ENCODE results near the gene CCDC90B.
"Not testable (repeated sequence)": the region's sequence is repeated elsewhere in the genome, so short reads cannot be mapped to it uniquely, and the experiment has no call there.

The CCDC90B gene

GRCh38 chr11:83285151-83285770 lies 906 bp downstream of the CCDC90B start:
- DNase-seq: no peak

GRCh38 chr11:83284501-83285150 lies 1.5 kb downstream of the CCDC90B start:
- DNase-seq: no peak

GRCh38 chr11:83282084-83282716 lies 4.0 kb downstream of the CCDC90B start:
- no peak for DNase-seq

GRCh38 chr11:83280256-83280655 lies 5.9 kb downstream of the CCDC90B start:
- no peak for DNase-seq

- DNase-seq: no peak
These were observed 7.8 kb downstream of the CCDC90B start for GRCh38 chr11:83278351-83278750.

GRCh38 chr11:83275888-83276641 lies 10.1 kb downstream of the CCDC90B start:
- no peak for DNase-seq

GRCh38 chr11:83272627-83273026 lies 13.5 kb downstream of the CCDC90B start:
- DNase-seq: no peak

- not testable (repeated sequence) for DNase-seq
These were observed 14.4 kb downstream of the CCDC90B start for GRCh38 chr11:83271734-83272133.

- DNase-seq: not testable (repeated sequence)
These were observed 17.1 kb downstream of the CCDC90B start for GRCh38 chr11:83269080-83269479.

- no peak for DNase-seq
These were observed 20.8 kb downstream of the CCDC90B start for GRCh38 chr11:83265331-83265730.

- no peak for DNase-seq
These were observed 26.6 kb downstream of the CCDC90B start for GRCh38 chr11:83259559-83259958.

- DNase-seq: no peak
These were observed 28.4 kb downstream of the CCDC90B start for GRCh38 chr11:83257761-83258168.

GRCh38 chr11:83256602-83257340 lies 29.4 kb downstream of the CCDC90B start:
- no peak for DNase-seq

- DNase-seq: no peak
These were observed 30.8 kb downstream of the CCDC90B start for GRCh38 chr11:83255366-83255765.

- DNase-seq: no peak
These were observed 33.2 kb downstream of the CCDC90B start for GRCh38 chr11:83252941-83253340.

GRCh38 chr11:83252266-83252665 lies 33.9 kb downstream of the CCDC90B start:
- DNase-seq: no peak

GRCh38 chr11:83249972-83250593 lies 36.1 kb downstream of the CCDC90B start:
- no peak for DNase-seq

- no peak for DNase-seq
These were observed 36.7 kb downstream of the CCDC90B start for GRCh38 chr11:83249445-83249844.

GRCh38 chr11:83241291-83241946 lies 44.7 kb downstream of the CCDC90B start:
- no peak for DNase-seq

- DNase-seq: no peak
These were observed 48.1 kb downstream of the CCDC90B start for GRCh38 chr11:83238111-83238510.

GRCh38 chr11:83235825-83236224 lies 50.3 kb downstream of the CCDC90B start:
- DNase-seq: no peak

GRCh38 chr11:83223457-83223856 lies 62.7 kb downstream of the CCDC90B start:
- DNase-seq: no peak

Measured in GOT3 (cell line).